HG03378 (cell line): ENCODE results near the gene KLRF1.

Experiments used
- ATAC-seq: cut with Tn5 transposase; IDR thresholded peaks from one replicate; pipeline ENCODE4 v1.9.1; 2021; ENCODE audit warnings: mild to moderate bottlenecking, moderate library complexity; ENCODE audit not compliant: unreplicated experiment

The KLRF1 gene

DNA sequence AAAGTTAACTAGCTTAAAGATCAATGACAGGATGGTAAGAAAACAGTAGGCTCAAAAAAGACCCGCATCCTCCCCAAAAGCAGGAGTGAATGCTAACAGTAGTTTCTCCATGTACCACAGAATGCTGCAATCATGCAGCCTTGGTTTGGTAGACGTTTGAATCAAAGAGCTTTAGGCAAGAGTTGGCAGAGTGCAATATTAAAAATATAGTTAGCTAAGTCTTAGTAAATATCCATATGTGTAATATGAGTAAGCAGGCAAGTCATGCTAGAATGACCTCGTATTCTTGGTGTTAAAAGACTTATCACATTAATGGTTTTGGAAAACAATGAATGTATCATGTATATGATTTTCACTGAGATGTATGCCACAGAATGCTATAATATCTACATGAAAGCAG, 18.8 kb upstream of the KLRF1 start:
- ATAC-seq: no peak

DNA sequence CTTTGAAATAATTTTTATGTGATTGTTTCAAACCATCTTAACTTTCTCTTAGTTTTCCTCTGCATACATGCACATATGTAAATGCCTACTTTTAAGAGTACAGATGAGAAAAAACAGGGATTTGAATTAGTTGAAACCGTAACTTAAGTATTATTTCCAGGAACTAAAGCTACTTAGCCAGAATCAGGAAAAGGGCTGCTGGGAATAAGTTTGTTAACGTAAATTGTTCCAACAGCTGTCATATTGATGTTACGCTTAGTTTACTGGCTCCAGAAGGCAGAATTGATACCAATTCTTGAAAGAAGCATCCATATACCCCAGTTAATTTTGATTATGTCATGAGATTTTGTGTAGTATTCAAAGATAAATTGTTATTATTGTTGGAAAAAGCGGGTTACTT, 17.9 kb upstream of the KLRF1 start:
- no peak for ATAC-seq

DNA sequence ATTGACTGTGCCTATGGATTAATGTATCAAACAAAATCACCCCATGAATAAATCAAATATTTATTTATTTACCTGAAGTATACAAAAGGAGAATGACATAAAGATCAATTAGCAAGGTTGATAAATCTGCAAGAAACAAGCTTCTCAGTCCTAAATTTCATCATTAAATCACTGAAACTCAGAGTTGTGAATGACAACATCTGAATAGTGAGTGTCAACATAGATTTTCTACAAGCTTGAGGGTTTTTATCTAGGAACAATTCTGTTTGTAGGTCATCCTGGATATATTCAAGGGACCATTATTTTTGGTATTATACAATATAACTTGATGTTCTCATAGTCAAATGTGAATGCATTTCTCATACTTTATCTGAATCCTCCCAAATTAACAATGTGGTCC, 17.4 kb upstream of the KLRF1 start:
- ATAC-seq: no peak

DNA sequence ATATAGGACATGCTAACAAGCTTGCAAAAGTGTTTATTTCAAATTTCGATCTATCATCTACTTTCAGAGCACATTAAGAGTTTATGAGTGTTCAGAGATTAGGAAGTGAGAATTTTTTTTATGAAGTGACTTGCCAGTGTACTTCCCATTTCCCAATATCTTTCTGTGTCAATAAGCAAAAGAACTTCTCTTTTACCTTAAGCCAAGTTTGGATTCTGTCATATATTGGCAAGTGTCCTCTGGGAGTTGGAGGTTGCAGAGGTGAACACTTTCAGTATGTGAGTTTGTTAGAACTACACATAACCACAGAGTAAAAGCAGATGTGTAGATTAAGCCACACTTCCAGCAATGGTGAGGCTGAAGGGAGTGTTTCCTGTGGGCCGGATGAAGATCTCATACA, 16.6 kb upstream of the KLRF1 start:
- no peak for ATAC-seq

DNA sequence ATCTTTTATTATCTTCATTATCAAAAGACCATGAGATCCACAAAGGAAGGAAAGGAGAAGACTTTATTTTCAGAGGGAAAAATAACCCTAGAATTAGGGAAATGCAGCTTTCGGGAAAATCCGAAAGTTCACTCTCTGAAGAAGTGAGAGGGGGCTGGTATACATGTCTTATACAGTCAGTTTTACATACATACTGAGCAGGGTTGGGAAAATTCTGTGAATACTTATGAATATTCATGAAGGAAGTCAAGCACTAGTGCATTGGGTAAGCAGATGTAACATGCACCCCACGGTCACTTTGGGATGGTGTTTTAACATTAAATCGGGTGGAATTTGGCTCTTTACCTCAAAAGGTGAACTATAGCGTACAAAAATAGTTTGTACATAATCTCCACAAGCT, 15.7 kb upstream of the KLRF1 start:
- ATAC-seq: no peak

DNA sequence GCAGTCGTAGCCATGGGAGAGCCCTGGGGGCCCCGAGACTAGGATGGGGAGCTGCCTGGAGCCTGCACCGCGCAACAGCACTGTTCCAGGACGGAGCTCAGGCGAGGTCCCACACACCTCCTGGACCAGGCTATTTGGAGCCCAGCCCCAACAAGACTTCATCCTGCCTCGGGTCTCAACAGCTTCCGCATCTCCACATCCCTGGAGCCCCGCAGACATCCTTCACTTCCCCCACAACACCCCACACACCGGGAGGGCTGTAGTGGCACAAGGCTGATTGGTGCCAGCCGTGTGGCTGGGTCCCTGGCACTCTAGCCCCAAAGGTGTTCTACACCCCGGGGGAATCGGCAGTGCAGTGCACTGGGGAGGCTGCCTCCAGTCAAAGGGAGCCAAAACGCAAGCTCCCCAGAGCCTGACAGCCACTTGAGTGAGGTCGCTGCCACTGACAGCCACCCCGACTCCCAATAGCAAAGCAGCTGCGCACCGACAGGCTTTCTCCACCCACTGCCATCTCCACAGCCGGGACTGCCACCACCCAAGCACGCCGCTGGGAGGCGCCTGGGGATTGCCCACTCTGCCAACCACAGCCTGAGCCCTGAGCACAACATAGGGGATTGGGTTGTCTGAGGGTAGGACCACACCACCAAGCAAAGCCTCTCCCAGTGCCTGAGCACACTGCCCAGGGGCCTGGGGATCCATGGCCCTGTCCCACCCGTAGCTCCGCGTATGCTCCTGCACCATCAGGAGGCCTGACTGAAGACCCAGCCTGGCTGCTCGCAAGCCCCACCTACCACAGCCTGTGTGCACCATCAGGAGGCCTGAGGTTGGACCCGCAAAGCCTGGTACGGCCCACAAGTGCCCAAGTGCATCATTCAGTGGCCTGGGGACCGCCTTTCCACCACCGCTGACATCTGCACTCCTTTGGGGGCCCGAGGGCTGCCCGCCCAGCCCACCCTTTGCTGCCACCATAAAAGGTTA, 13.2 kb upstream of the KLRF1 start:
- ATAC-seq: peak; percentile 69

DNA sequence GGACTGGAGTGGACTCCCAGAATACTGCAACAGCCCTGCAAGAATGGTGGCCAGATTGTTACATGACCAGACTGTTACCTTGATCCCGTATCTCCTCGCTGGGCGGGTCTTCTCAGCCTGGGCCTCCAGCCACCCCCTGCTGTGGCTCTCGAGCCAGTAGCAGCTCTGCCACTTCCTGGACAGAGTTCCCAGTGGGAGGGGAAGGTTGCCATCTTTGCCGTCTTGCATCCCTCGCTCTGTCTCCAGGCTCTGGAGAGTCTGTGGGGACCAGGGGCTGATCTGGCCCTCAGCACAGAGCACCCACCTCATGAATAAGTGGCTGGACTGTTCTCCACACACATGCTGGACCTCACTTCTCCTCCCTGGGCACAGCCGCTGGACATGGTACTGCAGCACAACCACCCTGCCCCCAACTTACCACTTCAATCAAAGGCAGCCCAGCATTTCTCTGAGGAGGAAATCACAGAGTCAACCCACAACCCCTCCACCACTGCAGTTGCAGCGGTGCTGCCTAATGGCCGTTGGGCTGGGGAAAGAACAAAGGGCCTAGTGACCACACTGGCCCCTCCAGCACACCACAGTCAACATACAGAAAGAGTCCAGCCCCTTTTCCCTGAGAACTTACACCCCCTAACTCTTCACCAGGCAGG, 6.9 kb upstream of the KLRF1 start:
- no peak for ATAC-seq

DNA sequence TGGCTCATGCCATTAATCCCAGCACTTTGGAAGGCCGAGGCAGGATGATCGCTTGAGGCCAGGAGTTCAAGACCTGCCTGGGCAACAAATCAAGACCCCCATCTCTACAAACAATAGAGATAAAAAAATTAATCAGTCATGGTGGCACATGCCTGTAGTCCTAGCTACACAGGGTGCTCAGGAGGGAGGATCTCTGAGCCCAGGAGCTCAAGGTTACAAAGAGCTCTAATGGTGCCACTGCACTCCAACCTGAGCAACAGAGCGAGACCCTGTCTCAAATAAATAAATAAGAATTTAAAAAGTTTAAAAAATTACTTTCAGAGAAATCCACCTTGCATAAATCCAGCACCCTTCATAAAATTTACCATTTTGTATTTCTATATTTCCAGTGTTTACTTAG, 2.2 kb downstream of the KLRF1 start:
- ATAC-seq: no peak

DNA sequence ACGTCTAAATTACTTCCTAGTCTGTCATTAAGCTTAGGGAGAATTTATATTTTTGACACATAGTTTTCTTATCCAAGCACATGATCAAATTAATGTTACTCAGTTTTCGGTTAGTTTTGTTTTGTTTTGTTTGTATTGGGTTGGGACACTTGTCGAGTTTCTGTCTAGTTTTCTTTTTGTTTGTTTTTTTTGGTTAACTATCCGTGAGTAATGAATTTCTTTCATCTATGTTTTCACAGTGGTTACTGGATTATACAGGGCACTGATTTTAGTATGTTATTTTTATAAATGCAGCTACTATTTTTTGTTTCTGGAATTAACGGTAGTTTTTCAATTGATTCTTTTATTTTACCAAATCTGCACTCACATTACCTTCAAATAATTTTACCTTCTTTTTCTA, 2.7 kb downstream of the KLRF1 start:
- no peak for ATAC-seq

DNA sequence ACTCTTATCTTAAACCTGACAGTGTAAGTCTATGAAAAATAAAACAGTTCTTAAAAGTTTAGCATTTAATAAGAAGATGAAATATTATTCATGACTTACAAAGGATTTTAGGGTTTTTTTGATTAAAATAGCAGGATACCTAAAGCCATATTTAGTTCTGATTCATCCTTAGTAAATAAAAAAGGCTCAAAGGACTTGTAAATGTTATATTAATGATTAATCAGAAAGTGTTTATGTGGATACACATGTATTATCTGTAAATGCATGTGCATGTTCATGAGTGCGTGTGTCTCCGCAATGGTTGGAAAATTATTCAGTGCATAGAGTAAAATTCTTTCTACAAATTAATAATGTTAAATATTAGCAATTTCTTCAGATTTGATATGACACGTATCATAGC, 4.4 kb downstream of the KLRF1 start:
- no peak for ATAC-seq

DNA sequence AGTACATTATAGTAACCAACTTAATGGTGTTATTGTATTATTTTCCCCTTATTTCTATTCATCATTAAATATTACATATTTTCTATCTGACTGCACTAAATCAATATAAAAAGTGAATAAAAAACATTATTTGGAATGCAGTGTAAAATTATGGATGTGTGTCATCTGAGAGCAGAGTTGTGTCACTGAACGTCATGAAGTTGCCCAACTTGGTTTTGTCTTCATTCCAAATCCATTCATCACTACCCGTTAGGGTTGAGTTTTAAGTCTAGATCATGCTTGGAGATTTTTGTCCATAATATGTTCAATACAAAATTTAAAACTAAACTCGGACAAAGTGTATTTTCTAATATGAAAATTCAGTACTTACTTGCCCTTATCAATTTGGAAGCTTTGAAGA, 16.1 kb downstream of the KLRF1 start:
- no peak for ATAC-seq

DNA sequence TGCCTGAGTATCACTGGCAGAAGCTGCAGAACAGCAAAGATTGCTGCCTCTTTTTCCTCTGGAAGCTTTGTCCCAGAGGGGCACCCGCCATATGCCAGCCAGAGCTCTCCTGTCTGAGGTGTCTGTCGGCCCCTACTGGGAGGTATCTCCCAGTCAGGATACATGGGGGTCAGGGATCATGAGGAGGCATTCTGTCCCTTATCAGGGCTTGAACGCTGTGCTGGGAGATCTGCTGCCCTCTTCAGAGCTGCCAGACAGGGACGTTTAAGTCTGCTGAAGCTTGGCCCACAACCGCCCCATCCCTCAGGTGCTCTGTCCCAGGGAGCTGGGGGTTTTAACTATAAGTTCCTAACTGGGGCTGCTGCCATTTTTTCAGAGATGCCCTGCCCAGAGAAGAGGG, 21.6 kb downstream of the KLRF1 start:
- no peak for ATAC-seq

DNA sequence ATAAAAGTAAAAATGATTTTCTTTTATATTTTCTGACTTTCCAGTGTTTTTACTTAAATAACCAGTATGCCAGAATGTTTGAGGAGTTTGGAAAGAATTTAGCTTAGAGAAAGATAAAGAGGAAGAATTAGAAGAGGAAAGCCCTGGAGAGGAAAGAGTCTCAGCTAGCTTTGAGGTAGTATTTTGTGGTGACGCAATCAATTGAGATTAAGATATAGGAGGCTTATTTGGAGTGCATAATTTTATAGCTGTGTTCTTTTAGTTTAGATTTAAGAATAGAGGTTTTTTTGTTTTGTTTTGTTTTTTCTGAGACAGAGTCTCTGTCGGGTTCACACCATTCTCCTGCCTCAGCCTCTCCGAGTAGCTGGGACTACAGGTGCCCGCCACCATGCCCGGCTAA, 23.8 kb downstream of the KLRF1 start:
- ATAC-seq: no peak

DNA sequence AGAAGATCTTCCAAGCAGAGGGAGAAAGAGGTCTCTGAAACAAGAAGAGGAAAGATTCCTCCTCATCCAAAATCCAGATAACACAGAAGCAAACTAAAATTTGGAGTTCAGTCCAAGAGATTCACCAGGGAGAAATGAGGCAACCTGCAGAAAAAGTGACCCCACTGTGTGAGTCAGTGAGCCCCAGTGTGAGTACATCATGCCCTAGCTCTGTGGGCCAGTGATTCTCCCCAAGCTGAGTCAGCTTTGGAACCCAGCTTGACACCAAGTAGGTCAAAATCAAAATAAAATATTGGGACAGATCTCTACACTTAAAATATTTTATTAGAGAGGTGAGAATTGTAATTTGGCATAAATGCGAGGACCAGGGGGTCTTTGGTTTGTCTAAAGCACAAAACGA, 24.6 kb downstream of the KLRF1 start:
- ATAC-seq: no peak

DNA sequence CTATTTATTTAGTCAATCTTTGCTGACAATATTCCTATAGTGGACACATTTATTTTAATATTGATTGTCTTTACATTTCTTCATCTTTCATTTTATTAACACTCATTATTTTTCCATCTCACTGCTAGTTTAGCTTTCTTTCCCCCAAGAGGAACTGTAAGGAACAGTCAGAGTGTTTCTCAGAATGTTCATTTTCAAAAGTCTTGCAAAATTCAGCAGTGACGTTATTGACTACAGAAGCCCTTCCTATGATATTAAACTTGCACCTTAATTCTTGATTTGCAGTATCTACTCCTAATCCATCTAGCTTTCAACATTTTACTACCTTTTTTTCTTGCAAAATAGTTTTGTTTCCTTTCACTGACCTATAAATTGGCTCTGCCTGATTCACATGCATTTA, 28.9 kb downstream of the KLRF1 start:
- ATAC-seq: no peak

DNA sequence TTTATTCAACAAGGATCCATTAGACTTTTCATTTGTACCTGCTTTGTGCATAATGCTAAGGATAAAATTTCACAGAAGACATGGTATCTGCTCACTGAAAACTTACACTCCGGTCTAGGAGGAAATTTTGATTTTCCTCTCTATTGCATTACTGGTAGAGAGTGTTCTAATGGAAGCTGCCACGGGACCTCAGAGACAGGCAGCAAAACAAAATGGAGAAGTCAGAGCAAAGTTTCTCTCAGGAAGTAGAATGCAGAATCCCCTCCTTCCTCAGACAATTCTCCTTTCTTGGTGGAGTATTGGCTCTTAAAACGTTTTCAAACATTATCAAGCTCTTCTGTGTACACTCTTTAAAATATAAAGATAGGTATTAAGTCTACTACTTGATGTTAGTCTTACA, 29.6 kb downstream of the KLRF1 start:
- ATAC-seq: no peak

DNA sequence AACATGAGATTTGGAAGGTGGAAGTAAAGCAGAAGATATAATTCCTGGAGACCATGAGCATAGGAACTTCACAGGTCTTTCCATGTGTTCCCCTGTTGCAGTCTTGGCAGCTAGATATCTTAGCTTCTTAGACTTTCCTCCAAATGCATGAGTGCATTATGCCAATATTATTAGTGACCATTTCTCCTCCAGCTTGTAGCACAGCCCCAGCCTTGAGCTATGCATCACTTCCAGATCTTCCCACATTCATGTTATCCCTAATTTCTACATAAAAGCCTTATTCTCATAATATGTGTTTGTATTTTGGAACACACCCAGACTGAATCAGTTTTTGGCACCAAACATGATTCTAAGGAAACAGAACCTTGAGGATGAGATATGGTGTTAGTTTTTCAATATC, 30.9 kb downstream of the KLRF1 start:
- ATAC-seq: no peak

DNA sequence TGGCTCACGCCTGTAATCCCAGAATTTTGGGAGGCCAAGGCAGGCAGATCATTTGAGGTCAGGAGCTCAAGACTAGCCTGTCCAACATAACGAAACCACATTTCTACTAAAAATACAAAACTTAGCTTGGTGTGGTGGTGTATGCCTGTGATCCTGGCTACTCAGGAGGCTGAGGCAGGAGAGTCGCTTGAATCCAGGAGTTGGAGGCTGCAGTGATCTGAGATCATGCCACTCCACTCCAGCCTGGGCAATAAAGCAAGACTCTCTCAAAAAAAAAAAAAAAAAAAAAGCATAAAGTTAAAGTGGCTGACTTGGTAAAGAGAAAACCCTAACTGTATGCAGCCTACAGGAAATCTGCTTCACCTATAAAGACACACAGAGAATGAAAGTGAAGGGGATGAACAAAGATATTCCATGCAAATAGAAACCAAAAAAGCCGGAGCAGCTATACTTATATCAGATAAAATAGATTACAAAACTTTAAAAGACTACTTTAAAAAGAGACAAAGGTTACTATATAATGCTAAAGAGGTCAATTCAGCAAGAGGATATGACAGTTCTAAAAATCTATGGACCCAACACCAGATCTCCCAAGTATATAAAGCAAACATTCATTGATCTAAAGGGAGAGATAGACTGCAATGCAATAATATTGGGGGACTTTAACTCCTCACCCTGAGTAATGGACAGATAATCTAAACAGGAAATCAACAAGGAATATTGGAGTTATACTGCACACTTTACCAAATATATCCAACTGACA, 37.8 kb downstream of the KLRF1 start:
- ATAC-seq: no peak

DNA sequence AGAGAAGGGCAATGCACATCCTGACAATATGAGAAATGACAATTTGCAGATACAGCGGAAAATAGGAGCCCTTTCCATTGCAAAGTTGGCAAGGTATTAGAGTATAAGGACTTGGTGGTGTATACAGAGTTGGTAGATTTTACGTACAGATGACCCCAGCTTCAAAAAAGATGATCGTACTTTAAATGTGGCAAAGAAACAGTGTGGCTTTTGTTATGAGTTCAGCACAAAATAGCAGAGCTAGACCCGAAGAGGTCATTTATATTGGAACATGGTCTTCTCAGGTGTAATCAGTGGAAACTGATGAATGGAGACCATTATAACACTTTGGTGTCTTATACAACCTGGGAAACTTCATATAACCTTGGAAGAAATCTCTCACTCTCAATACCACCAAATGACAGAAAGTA, 39.6 kb downstream of the KLRF1 start:
- no peak for ATAC-seq

DNA sequence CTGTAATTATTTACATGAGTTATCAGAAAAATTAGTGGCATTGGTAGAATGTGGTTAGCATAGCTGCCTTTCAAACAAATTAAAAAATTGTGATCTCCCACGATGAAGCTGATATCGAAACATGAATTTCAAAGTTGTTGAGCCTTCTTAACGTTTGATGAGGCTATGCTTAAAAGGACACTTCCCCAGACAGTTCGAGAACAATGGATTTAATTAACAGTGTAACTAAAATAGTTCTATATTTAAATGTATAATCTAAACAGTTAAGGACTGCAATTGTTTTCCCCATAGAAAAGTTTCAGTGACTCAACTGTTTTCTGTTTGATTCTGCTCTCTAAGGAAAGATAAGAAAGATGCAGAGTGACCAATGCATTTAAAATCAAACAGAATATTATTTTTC, 40.2 kb downstream of the KLRF1 start:
- no peak for ATAC-seq

DNA sequence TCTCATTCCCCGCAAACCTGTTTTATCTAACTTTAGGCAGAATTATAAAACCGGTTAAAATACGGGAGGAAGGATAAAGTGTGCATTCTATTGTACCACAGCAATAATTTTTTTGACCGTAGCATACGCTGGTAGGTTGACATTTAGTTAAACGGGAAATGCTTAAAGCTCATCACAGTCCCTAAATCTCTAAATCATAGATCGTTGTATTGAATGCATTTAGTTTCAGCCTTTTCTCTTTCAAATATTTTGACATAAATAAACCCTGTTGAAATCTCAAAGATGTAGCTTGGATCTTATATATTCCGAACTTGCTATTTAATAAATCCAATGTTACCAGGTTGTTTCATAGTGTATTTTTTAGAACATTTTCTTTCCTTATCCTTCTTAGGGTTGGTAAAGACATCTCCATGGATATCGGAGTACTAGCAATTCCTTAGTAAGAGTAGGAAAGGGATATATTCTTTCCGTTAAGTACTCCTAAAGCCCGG, 41.1 kb downstream of the KLRF1 start:
- no peak for ATAC-seq

DNA sequence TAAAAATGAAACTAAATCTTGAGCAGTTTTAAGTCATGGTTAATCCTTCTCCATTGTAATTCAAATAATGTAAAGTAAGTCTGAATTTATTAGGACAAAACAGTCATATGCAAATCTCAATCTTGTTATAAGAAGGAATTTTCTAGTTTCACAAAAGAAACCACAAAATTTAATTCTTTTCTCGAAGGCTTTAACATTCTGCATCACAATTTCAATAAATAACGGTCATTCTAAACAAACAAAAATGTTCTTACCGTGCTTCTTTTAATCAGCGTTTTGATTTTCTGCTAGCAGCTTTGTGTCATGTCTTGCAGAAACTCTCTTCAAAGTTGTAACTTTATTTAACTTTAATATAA, 41.6 kb downstream of the KLRF1 start:
- ATAC-seq: no peak
